HCT116 (cell line): ENCODE data around the gene SYNE1. TPM values are rescaled to one million over a fixed set of nuclear protein-coding genes. Genes with fewer than 3 reads are reported as not detected.

Source experiments
- ATAC-seq: fragments of 200-7000 bp; cut with Tn5 transposase; 2 replicates; pipeline ENCODE4 v1.9.1; 2020; ENCODE audit warnings: mild to moderate bottlenecking, moderate library complexity
- BruUV-seq: library from RNA; stranded (reverse); fragments of 400-500 nt; replicated peaks from 2 replicates; lab custom pipeline; 2021; lab: Mats Ljungman, UMichigan
- CTCF ChIA-PET: fragments of 300-600 bp; sonication (Branson Sonifier 250); formaldehyde crosslinking; loops from one replicate; lab custom pipeline; 2021; ENCODE audit warnings: antibody characterized with exemption; lab: Charles Lee
- POLR2A ChIA-PET: fragments of 300-600, 350-600 bp; sonication (Branson Sonifier 250); formaldehyde crosslinking; loops from one replicate; lab custom pipeline; 2021; ENCODE audit warnings: antibody characterized with exemption; lab: Charles Lee
- RAD21 ChIA-PET, 2 experiments: fragments of 300-600 bp; sonication (Branson Sonifier 250); formaldehyde crosslinking; loops; one replicate each; lab custom pipeline; 2023; ENCODE audit warnings: low total read pairs in 2 of 2; ENCODE audit not compliant: uncharacterized antibody in 2 of 2, unreplicated experiment in 2 of 2, low non-redundant PET in 1 of 2; lab: Charles Lee
- DNase-seq: peaks from one replicate; pipeline ENCODE4 v3.0.0-alpha.2; 2010; ENCODE audit warnings: low read depth, low spot score
- H2AFZ ChIP-seq: fragments of 200-600 bp; shearing (Covaris generic), sonication (generic); 2 replicates; pipeline ENCODE4 v1.6.1; 2017; ENCODE audit warnings: low read depth, mixed run types, mixed read lengths, antibody characterized with exemption, low read length; ENCODE audit not compliant: poor library complexity, severe bottlenecking
- H3K27ac ChIP-seq: 2 replicates; pipeline ENCODE4 v1.5.1; 2012; ENCODE audit warnings: low read depth, low read length
- H3K27me3 ChIP-seq: fragments of 200-600 bp; sonication (generic); 2 replicates; pipeline ENCODE4 v1.6.1; 2016; ENCODE audit warnings: mixed run types, low read length, mixed read lengths; ENCODE audit not compliant: insufficient read depth
- H3K36me3 ChIP-seq, 2 experiments: fragments of 200-500 bp in 1 of 2; fragments of 200-600 bp in 1 of 2; sonication (Bioruptor generic) in 1 of 2; sonication (generic) in 1 of 2; 2 replicates each; pipeline versions ENCODE4 v1.5.1 to v1.6.1; 2014 to 2016; ENCODE audit warnings: low read length in 2 of 2, inconsistent platforms in 1 of 2, mixed read lengths in 1 of 2, mixed run types in 1 of 2; ENCODE audit not compliant: insufficient read depth in 2 of 2, control insufficient read depth in 1 of 2
- H3K4me1 ChIP-seq, 2 experiments: fragments of 200-600 bp in 1 of 2; sonication (generic) in 1 of 2; 2 replicates each; pipeline versions ENCODE4 v1.5.1 to v1.6.1; 2012 to 2017; ENCODE audit warnings: low read length in 2 of 2, inconsistent platforms in 1 of 2, mild to moderate bottlenecking in 1 of 2, mixed read lengths in 1 of 2, mixed run types in 1 of 2, moderate library complexity in 1 of 2; ENCODE audit not compliant: insufficient read depth in 2 of 2, control insufficient read depth in 1 of 2
- H3K4me2 ChIP-seq: fragments of 200-600 bp; sonication (generic); 2 replicates; pipeline ENCODE4 v1.6.1; 2017; ENCODE audit warnings: mixed run types, low read length, mixed read lengths
- H3K4me3 ChIP-seq, 2 experiments: fragments of 200-600 bp in 1 of 2; sonication (generic) in 1 of 2; replicated peaks in 1 of 2; 2 replicates each; pipeline ENCODE4 v1.5.1; 2011 to 2016; ENCODE audit warnings: low read length in 2 of 2, control low read depth in 1 of 2, low read depth in 1 of 2, mild to moderate bottlenecking in 1 of 2, mixed read lengths in 1 of 2, mixed run types in 1 of 2
- H3K79me2 ChIP-seq: fragments of 200-600 bp; sonication (generic); 2 replicates; pipeline ENCODE4 v1.6.1; 2017; ENCODE audit warnings: mild to moderate bottlenecking, mixed run types, low read length, moderate library complexity, mixed read lengths; ENCODE audit not compliant: insufficient read depth
- H3K9ac ChIP-seq: fragments of 200-600 bp; sonication (generic); 2 replicates; pipeline ENCODE4 v1.6.1; 2016; ENCODE audit warnings: low read length, mixed read lengths
- H3K9me2 ChIP-seq: fragments of 200-600 bp; sonication (generic), shearing (Covaris generic); 2 replicates; pipeline ENCODE4 v1.6.1; 2017; ENCODE audit warnings: mixed run types, mild to moderate bottlenecking, moderate library complexity; ENCODE audit not compliant: insufficient read depth
- H3K9me3 ChIP-seq, 2 experiments: fragments of 200-500 bp in 1 of 2; fragments of 200-600 bp in 1 of 2; sonication (Bioruptor generic) in 1 of 2; sonication (generic) in 1 of 2; 2 replicates each; pipeline ENCODE4 v1.6.1; 2014 to 2017; ENCODE audit warnings: low read length in 2 of 2, mixed read lengths in 2 of 2, inconsistent platforms in 1 of 2, low read depth in 1 of 2, mild to moderate bottlenecking in 1 of 2, mixed run types in 1 of 2, moderate library complexity in 1 of 2; ENCODE audit not compliant: control insufficient read depth in 1 of 2, insufficient read depth in 1 of 2
- H4K20me1 ChIP-seq: fragments of 200-600 bp; sonication (generic), shearing (Covaris generic); 2 replicates; pipeline ENCODE4 v1.6.1; 2017; ENCODE audit warnings: mixed run types, mild to moderate bottlenecking, moderate library complexity; ENCODE audit not compliant: insufficient read depth
- EGR1 ChIP-seq: IDR thresholded peaks from 2 replicates; pipeline ENCODE4 v1.6.1; 2012; ENCODE audit warnings: low read depth
- ELF1 ChIP-seq: IDR thresholded peaks from 2 replicates; pipeline ENCODE4 v1.6.1; 2012; ENCODE audit warnings: low read depth, borderline replicate concordance
- EZH2 ChIP-seq: fragments of 200-600 bp; sonication (generic); IDR thresholded peaks from 2 replicates; pipeline ENCODE4 v1.6.1; 2017; ENCODE audit warnings: antibody characterized with exemption, mixed run types
- EZH2phosphoT487 ChIP-seq: fragments of 200-600 bp; IDR thresholded peaks from 2 replicates; pipeline ENCODE4 v1.6.1; 2018; ENCODE audit warnings: antibody characterized with exemption, borderline replicate concordance
- JUND ChIP-seq: IDR thresholded peaks from 2 replicates; pipeline ENCODE4 v1.6.1; 2012
- RAD21 ChIP-seq: IDR thresholded peaks from 2 replicates; pipeline ENCODE4 v1.6.1; 2012; ENCODE audit warnings: low read depth, mild to moderate bottlenecking
- SRF ChIP-seq: IDR thresholded peaks from 2 replicates; pipeline ENCODE4 v1.6.1; 2012; ENCODE audit warnings: low read depth
- ZFX ChIP-seq: fragments of 450-650 bp; IDR thresholded peaks from 2 replicates; pipeline ENCODE4 v1.6.1; 2017
- intact Hi-C: fragments of 100-400 bp; cut with micrococcal nuclease; formaldehyde crosslinking; loops from 2 replicates; pipeline ENCODE4 v1.10.0; 2022
- total RNA-seq: library from RNA; stranded (reverse); gene quantifications from one replicate; pipeline ENCODE4 v1.2.1, GENCODE V29; 2021; ENCODE audit not compliant: unreplicated experiment
- TF ChIP-seq, protein P1 (sequence below): IDR thresholded peaks from 2 replicates; pipeline ENCODE4 v1.6.1; 2012
- TF ChIP-seq, protein P2 (sequence below): IDR thresholded peaks from 2 replicates; pipeline ENCODE4 v1.6.1; 2011; ENCODE audit warnings: mild to moderate bottlenecking, low read length, moderate library complexity; ENCODE audit not compliant: insufficient replicate concordance; ENCODE audit errors: extremely low read depth

SYNE1 gene
- total RNA-seq, 1 experiment from 2014 or later, result 5.4 TPM

DNA sequence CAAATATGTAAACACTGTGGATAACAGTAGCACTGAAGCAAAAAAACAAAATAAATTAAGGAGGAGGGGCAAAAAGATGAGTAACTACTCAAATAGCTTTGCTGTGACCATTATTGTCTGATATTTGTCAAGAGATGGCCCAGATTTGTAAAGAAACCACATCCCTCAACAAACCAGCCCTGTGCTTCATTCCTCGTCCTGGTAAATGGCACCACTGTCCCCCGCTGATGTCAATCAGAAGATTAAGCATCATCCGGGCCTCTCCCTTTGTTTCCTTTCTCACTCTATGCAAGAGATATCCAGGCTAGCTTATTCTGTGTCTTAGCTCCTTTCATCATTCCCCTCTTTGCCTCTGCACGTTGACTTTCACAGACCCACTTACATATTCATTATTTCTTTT lies 259.0 kb downstream of the SYNE1 start:
- H3K9me3 ChIP-seq, result no peaks in the 10 kb centered on the region
- BruUV-seq, result no TSS peak
- H3K4me3 ChIP-seq, result no peak overlapping the region
- H3K27ac ChIP-seq, result no peak overlapping the region
- ATAC-seq, result no peak
- no peak overlapping the region for H2AFZ ChIP-seq
- no peaks in the 10 kb centered on the region for H3K36me3 ChIP-seq
- no peak overlapping the region for H3K4me2 ChIP-seq
- ChIA-PET POLR2A (no interaction called here), RAD21 (no interaction called here), CTCF (interaction anchor here (1.1 kb wide), 1 partner anchor 40 kb away, joined by 3 read pairs; no protein-coding TSS in a partner anchor)
- H3K4me1 ChIP-seq, result peaks cover 0 to 22% of the 10 kb centered on the region in 2 experiments; a peak in 2 of 4 replicates
- DNase-seq, result no peak
- H3K27me3 ChIP-seq, result no peaks in the 10 kb centered on the region
- no peaks in the 10 kb centered on the region for H3K79me2 ChIP-seq
- H3K9ac ChIP-seq, result no peak overlapping the region
- intact Hi-C loops, result no loop called here
- no peaks in the 10 kb centered on the region for H3K9me2 ChIP-seq
- no peak for TF ChIP-seq ZFX
- no peak for TF ChIP-seq EZH2phosphoT487
- TF ChIP-seq SRF, result no peak
- no peak for TF ChIP-seq EZH2
- TF ChIP-seq ELF1, result no peak
- H4K20me1 ChIP-seq, result no peaks in the 10 kb centered on the region

DNA sequence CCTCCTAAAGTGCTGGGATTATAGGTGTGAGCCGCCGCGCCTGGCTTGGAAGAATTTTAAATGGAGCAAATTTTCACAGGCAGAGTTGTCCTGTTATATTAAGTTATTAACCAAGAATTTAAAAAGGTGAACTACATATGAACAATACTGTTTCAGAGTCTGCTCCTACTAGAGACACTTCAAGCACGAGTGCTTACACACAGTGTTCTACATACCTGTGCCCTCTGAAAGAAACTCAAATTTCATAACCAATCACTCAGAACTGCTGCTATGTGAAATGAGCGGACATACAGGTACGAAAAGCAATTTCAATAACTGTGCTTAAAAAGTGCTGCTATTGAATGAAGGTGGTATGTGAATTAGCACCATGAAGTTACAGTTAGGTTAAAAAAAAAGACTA lies 262.0 kb downstream of the SYNE1 start:
- H3K36me3 ChIP-seq, result no peaks in the 10 kb centered on the region
- no peak overlapping the region for H2AFZ ChIP-seq
- no peaks in the 10 kb centered on the region for H3K9me3 ChIP-seq
- H3K4me1 ChIP-seq, result 0 out of 4 replicates have a peak, but pooled peaks cover 0 to 3% of the 10 kb centered on the region in 2 experiments
- no peak overlapping the region for H3K4me3 ChIP-seq
- H3K9ac ChIP-seq, result no peak overlapping the region
- H4K20me1 ChIP-seq, result no peaks in the 10 kb centered on the region
- no peak overlapping the region for H3K27ac ChIP-seq
- H3K4me2 ChIP-seq, result no peak overlapping the region
- RAD21 ChIA-PET, result no interaction called here
- H3K79me2 ChIP-seq, result no peaks in the 10 kb centered on the region
- no peaks in the 10 kb centered on the region for H3K27me3 ChIP-seq
- BruUV-seq, result no TSS peak
- CTCF ChIA-PET, result no interaction called here
- no peaks in the 10 kb centered on the region for H3K9me2 ChIP-seq
- ATAC-seq (no peak), DNase-seq (no peak)
- intact Hi-C loops, result no loop called here
- POLR2A ChIA-PET, result no interaction called here
- TF ChIP-seq RAD21, result no peak
- no peak for TF ChIP-seq EGR1
- no peak for TF ChIP-seq EZH2
- TF ChIP-seq, protein P1, sequence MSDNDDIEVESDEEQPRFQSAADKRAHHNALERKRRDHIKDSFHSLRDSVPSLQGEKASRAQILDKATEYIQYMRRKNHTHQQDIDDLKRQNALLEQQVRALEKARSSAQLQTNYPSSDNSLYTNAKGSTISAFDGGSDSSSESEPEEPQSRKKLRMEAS, result no peak
- no peak for TF ChIP-seq ELF1
- TF ChIP-seq, protein P2, sequence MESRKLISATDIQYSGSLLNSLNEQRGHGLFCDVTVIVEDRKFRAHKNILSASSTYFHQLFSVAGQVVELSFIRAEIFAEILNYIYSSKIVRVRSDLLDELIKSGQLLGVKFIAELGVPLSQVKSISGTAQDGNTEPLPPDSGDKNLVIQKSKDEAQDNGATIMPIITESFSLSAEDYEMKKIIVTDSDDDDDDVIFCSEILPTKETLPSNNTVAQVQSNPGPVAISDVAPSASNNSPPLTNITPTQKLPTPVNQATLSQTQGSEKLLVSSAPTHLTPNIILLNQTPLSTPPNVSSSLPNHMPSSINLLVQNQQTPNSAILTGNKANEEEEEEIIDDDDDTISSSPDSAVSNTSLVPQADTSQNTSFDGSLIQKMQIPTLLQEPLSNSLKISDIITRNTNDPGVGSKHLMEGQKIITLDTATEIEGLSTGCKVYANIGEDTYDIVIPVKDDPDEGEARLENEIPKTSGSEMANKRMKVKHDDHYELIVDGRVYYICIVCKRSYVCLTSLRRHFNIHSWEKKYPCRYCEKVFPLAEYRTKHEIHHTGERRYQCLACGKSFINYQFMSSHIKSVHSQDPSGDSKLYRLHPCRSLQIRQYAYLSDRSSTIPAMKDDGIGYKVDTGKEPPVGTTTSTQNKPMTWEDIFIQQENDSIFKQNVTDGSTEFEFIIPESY, result no peak
- TF ChIP-seq JUND, result no peak
